Prostate gland (tissue), 2 donors: Measurements from ENCODE around the gene AKT1S1. TPM values are rescaled to one million over a fixed set of nuclear protein-coding genes. Genes with fewer than 3 reads are reported as not detected.

Experiments used
- DNase-seq: peaks from one replicate; pipeline ENCODE4 v3.0.0-alpha.2; 2019; ENCODE audit warnings: low spot score
- H3K27ac ChIP-seq, 2 donors: fragments of 200-600 bp; sonication (generic); 2 replicates each; pipeline ENCODE4 v1.5.1; 2017 to 2019
- H3K27me3 ChIP-seq: fragments of 200-600 bp; sonication (generic); replicated peaks from 2 replicates; pipeline ENCODE4 v1.5.1; 2019; ENCODE audit not compliant: insufficient read depth
- H3K36me3 ChIP-seq, 2 donors: fragments of 200-600 bp; sonication (generic); 1 replicate in 1 of 2; 2 replicates in 1 of 2; pipeline versions ENCODE4 v1.5.1 to v1.8.1; 2017 to 2019
- H3K4me1 ChIP-seq: fragments of 200-600 bp; sonication (generic); replicated peaks from 2 replicates; pipeline ENCODE4 v1.5.1; 2019
- H3K4me3 ChIP-seq, 2 donors: fragments of 200-600 bp; sonication (generic); 2 replicates each; pipeline ENCODE4 v1.5.1; 2017 to 2019
- H3K9me3 ChIP-seq: fragments of 200-600 bp; sonication (generic); 2 replicates; pipeline ENCODE4 v1.5.1; 2017
- POLR2A ChIP-seq: fragments of 450-650 bp; IDR thresholded peaks from one replicate; pipeline ENCODE4 v1.6.1; 2016; ENCODE audit warnings: antibody characterized with exemption, mild to moderate bottlenecking
- POLR2AphosphoS5 ChIP-seq: sonication (generic); formaldehyde crosslinking; IDR thresholded peaks from one replicate; pipeline ENCODE4 v1.6.1; 2017; ENCODE audit warnings: antibody characterized with exemption
- WGBS: methylation state at CpG from one replicate; pipeline ENCODE4 v1.1.5; 2018; 5-methylcytosine and 5-hydroxymethylcytosine counted together
- intact Hi-C: fragments of 100-400 bp; cut with DNase I; formaldehyde crosslinking; loops from one replicate; pipeline ENCODE4 v1.14.2; 2022
- total RNA-seq, 2 donors: library from RNA; depleted of rRNA; stranded (reverse); fragments of >200 nt; gene quantifications; one replicate each; pipeline ENCODE4 v1.1.0, GENCODE V29; 2016
- TF ChIP-seq, protein P1 (sequence below), 4 experiments: fragments of 200-600 bp in 2 of 4; fragments of 450-650 bp in 2 of 4; sonication (generic) in 2 of 4; IDR thresholded peaks; 1 replicate in 3 of 4; 2 replicates in 1 of 4; pipeline ENCODE4 v1.5.1; 2016 to 2019; ENCODE audit warnings: antibody characterized with exemption in 4 of 4, mild to moderate bottlenecking in 2 of 4, moderate library complexity in 2 of 4

AKT1S1 gene
- total RNA-seq, 2 donors from 2014 or later: 27.6 to 30.2 TPM

GRCh38 chr19:49856574-49857021, 20.6 kb downstream of the AKT1S1 start:
- 82% methylated on average over 13 of the region's 18 CpGs for whole genome bisulfite sequencing
- TF ChIP-seq POLR2A (no peak), POLR2AphosphoS5 (no peak)
- TF ChIP-seq, protein P1, sequence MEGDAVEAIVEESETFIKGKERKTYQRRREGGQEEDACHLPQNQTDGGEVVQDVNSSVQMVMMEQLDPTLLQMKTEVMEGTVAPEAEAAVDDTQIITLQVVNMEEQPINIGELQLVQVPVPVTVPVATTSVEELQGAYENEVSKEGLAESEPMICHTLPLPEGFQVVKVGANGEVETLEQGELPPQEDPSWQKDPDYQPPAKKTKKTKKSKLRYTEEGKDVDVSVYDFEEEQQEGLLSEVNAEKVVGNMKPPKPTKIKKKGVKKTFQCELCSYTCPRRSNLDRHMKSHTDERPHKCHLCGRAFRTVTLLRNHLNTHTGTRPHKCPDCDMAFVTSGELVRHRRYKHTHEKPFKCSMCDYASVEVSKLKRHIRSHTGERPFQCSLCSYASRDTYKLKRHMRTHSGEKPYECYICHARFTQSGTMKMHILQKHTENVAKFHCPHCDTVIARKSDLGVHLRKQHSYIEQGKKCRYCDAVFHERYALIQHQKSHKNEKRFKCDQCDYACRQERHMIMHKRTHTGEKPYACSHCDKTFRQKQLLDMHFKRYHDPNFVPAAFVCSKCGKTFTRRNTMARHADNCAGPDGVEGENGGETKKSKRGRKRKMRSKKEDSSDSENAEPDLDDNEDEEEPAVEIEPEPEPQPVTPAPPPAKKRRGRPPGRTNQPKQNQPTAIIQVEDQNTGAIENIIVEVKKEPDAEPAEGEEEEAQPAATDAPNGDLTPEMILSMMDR (IDR thresholded peaks at IDR 0.05): no peak
- no peaks in the 10 kb centered on the region for H3K27me3 ChIP-seq
- no peak for DNase-seq
- peaks cover 4% of the 10 kb centered on the region for H3K4me1 ChIP-seq
- peak overlapping the region in 1 of 2 donors; percentile 31 for H3K27ac ChIP-seq
- H3K4me3 ChIP-seq: no peak overlapping the region
- peaks cover 2 to 32% of the 10 kb centered on the region in 2 donors for H3K36me3 ChIP-seq
- intact Hi-C loops: no loop called here
- H3K9me3 ChIP-seq: no peaks in the 10 kb centered on the region

GRCh38 chr19:49855676-49856573, 21.2 kb downstream of the AKT1S1 start:
- intact Hi-C loops: no loop called here
- no peak for DNase-seq
- Histone ChIP-seq H3K36me3 (peaks cover 2 to 32% of the 10 kb centered on the region in 2 donors), H3K27ac (peak overlapping the region in 1 of 2 donors; percentile 31), H3K4me1 (peaks cover 4% of the 10 kb centered on the region), H3K27me3 (no peaks in the 10 kb centered on the region), H3K9me3 (no peaks in the 10 kb centered on the region), H3K4me3 (no peak overlapping the region)
- TF ChIP-seq POLR2A: no peak
- no peak for TF ChIP-seq POLR2AphosphoS5
- TF ChIP-seq, protein P1 (IDR thresholded peaks at IDR 0.05): no peak
- 77% methylated on average over 19 of the region's 21 CpGs for WGBS

GRCh38 chr19:49855277-49855675, 21.9 kb downstream of the AKT1S1 start:
- no peaks in the 10 kb centered on the region for H3K9me3 ChIP-seq
- 82% methylated on average over 12 of the region's 12 CpGs for whole genome bisulfite sequencing
- H3K4me1 ChIP-seq: no peaks in the 10 kb centered on the region
- TF ChIP-seq POLR2A (no peak), POLR2AphosphoS5 (no peak)
- TF ChIP-seq, protein P1 (IDR thresholded peaks at IDR 0.05): no peak
- intact Hi-C loops: no loop called here
- DNase-seq: no peak
- no peaks in the 10 kb centered on the region for H3K27me3 ChIP-seq
- peak overlapping the region in 1 of 2 donors; percentile 31 for H3K27ac ChIP-seq
- peaks cover 2 to 32% of the 10 kb centered on the region in 2 donors for H3K36me3 ChIP-seq
- no peak overlapping the region for H3K4me3 ChIP-seq

- no peaks in the 10 kb centered on the region for H3K27me3 ChIP-seq
- 89% methylated on average over 20 of the region's 39 CpGs for WGBS
- peaks cover 2 to 32% of the 10 kb centered on the region in 2 donors for H3K36me3 ChIP-seq
- H3K9me3 ChIP-seq: no peaks in the 10 kb centered on the region
- no peaks in the 10 kb centered on the region for H3K4me1 ChIP-seq
- TF ChIP-seq, protein P1 (IDR thresholded peaks at IDR 0.05): no peak
- no peak for TF ChIP-seq POLR2A
- no peak for TF ChIP-seq POLR2AphosphoS5
- DNase-seq: no peak
- intact Hi-C loops: loop anchor here (5.0 kb wide), 1 partner anchor 37 kb away; the partner anchor contains the start of gene MED25
- peak overlapping the region in 1 of 2 donors; percentile 31 for H3K27ac ChIP-seq
- no peak overlapping the region for H3K4me3 ChIP-seq
These were observed 22.5 kb downstream of the AKT1S1 start for GRCh38 chr19:49854378-49855263.
